BLaER1 (cell line): ENCODE results near the gene RFX2.

Experiments used
- H3K27ac ChIP-seq: shearing (Covaris generic); formaldehyde crosslinking; 2 replicates; pipeline ENCODE4 v1.8.1; 2022
- H3K27me3 ChIP-seq: shearing (Covaris generic); formaldehyde crosslinking; 2 replicates; pipeline ENCODE4 v1.8.1; 2022
- H3K36me3 ChIP-seq: shearing (Covaris generic); formaldehyde crosslinking; 2 replicates; pipeline ENCODE4 v1.8.1; 2022
- H3K4me1 ChIP-seq: shearing (Covaris generic); formaldehyde crosslinking; 2 replicates; pipeline ENCODE4 v1.8.1; 2022
- H3K4me2 ChIP-seq: shearing (Covaris generic); formaldehyde crosslinking; 2 replicates; pipeline ENCODE4 v1.8.1; 2022
- H3K4me3 ChIP-seq: shearing (Covaris generic); formaldehyde crosslinking; 2 replicates; pipeline ENCODE4 v1.8.1; 2022
- H3K9ac ChIP-seq: shearing (Covaris generic); formaldehyde crosslinking; 2 replicates; pipeline ENCODE4 v1.8.1; 2022
- H3K9me3 ChIP-seq: shearing (Covaris generic); formaldehyde crosslinking; 2 replicates; pipeline ENCODE4 v1.8.1; 2022
- H4K20me1 ChIP-seq: shearing (Covaris generic); formaldehyde crosslinking; 2 replicates; pipeline ENCODE4 v1.8.1; 2022
- Cebpa-rat ChIP-seq: shearing (Covaris generic); IDR thresholded peaks from 2 replicates; pipeline ENCODE4 v1.8.1; 2022

The RFX2 gene

DNA sequence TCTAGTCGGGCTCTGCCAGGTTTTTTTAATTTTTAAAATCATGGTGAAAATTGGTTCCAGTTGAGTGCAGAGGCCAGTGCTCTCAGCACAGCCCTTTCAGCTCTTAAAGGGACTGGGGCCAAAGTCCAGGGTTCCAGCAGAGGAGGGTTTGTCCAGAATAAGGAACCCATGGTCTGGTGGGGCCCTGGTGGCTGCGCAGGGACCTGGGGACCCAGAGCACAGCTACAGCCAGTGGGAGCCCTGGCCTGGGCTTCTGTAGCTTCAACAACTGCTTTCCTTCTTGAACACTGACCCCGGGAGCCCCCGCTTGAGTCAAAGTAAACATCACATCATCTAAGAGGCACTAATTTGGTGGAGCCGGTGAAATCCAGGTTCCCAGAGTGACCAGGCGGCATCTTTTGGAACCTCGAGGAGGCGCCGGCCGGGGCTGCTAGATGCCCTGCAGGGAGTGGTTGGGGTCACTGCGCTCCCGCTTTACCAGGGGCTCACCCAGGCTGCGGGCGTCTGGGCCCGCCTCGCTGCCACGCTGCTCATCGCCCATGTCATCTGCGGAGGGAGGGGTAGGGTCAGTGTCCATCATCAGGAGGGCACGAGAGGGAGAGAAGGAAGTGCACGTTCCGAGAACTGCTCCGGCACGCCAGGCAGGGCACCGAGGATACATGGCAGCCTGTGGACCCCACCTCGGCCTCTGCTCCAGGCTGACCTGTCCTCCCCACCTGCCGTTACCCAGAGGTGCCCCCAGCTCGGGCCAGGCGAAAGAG is 115.7 kb downstream of the RFX2 start:
- Histone ChIP-seq H3K9ac (peak overlapping the region; percentile 76), H3K9me3 (peaks cover 11% of the 10 kb centered on the region), H3K4me1 (peaks cover 78% of the 10 kb centered on the region), H3K4me3 (peak overlapping the region; percentile 47), H3K27ac (peak overlapping the region; percentile 92), H3K4me2 (peak overlapping the region; percentile 91), H4K20me1 (no peaks in the 10 kb centered on the region), H3K27me3 (no peaks in the 10 kb centered on the region), H3K36me3 (no peaks in the 10 kb centered on the region)
- TF ChIP-seq Cebpa-rat, result no peak

DNA sequence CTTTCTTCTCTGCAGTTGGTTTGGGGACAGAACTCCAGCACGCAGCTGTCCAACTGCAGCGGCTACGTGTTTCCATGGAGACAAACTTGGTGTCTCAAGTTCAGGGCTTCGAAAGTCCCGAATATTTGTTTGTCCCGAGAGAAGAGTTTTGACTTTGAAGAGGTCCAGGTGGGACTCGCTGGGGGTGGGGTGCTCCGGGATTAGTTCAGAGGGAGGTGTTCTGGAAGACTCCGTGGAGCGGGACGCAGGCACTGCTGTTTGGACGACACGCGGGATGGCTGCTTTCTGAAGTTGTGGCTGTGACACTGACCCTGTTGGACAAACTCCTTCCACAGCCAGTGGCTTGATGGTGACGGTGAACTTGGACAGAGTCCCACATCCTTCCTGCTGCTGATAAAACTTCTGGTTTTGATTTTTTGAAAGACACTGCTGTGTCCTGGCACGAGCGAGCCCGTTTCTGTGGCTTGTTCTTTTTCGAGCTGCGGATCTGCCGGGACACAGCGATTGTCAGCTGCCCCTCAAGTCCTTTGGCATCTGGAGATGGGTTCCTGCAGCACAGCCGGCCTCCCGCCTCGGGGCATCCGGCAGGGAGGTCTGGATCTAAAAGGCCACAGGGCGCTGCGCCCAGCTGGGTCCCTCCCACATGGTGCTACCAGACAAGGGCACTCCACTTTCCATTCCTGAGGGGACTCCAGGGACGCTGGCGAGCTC is 116.5 kb downstream of the RFX2 start:
- Histone ChIP-seq H3K4me3 (peak overlapping the region; percentile 47), H3K4me2 (peak overlapping the region; percentile 91), H3K9me3 (peaks cover 3% of the 10 kb centered on the region; the same call in 1 of the 2 replicates), H3K36me3 (no peaks in the 10 kb centered on the region), H3K27me3 (no peaks in the 10 kb centered on the region), H3K27ac (peak overlapping the region; percentile 92), H3K9ac (peak overlapping the region; percentile 76), H4K20me1 (no peaks in the 10 kb centered on the region), H3K4me1 (peaks cover 86% of the 10 kb centered on the region)
- no peak for TF ChIP-seq Cebpa-rat

DNA sequence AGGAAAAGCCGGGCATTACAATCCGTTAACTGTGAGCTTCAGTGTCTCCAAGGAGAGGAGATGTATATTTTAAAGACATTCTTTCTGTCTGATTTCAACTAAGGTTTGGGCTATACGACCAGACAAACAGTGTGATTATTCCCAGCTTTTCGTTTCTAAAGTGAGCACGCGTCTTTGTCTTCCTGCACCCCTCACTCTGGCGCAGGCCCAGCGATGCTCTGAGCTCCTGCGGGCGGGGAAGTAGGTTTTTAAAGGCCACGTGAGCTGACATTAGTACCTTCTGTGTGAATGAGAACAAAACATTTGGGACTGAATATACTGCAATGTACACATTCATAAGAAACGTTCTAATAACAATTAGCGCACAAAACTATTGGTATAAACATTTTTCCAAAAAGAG is 117.1 kb downstream of the RFX2 start:
- peak overlapping the region; percentile 76 for H3K9ac ChIP-seq
- H3K4me2 ChIP-seq, result peak overlapping the region; percentile 91
- peaks cover 92% of the 10 kb centered on the region for H3K4me1 ChIP-seq
- no peaks in the 10 kb centered on the region for H3K9me3 ChIP-seq
- H4K20me1 ChIP-seq, result no peaks in the 10 kb centered on the region
- peak overlapping the region; percentile 92 for H3K27ac ChIP-seq
- no peaks in the 10 kb centered on the region for H3K27me3 ChIP-seq
- TF ChIP-seq Cebpa-rat, result no peak
- H3K4me3 ChIP-seq, result peak overlapping the region; percentile 11; the same call in 1 of the 2 replicates
- no peaks in the 10 kb centered on the region for H3K36me3 ChIP-seq

DNA sequence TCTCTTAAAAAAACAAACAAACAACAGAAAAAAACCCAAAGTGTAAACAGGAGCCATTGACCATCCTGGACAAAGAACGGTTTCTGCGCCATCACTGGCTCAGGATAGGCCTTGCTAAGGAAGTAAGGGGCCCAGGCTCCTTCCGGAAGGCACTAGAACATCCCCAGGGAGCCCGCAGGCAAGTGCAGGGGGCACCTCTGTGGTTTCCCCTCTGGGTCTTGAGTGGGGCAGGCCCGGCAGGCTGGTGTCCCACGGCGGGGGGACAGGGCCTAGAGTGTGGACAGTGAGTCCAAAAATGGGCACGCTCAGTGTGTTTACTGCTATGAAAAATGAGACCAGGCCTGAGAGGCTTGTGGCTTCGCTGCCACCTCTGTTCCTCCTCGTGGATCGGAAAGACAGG is 117.5 kb downstream of the RFX2 start:
- no peaks in the 10 kb centered on the region for H3K9me3 ChIP-seq
- peak overlapping the region; percentile 92 for H3K27ac ChIP-seq
- H3K27me3 ChIP-seq, result no peaks in the 10 kb centered on the region
- H3K4me2 ChIP-seq, result peak overlapping the region; percentile 91
- peaks cover 97% of the 10 kb centered on the region for H3K4me1 ChIP-seq
- no peaks in the 10 kb centered on the region for H3K36me3 ChIP-seq
- no peak for TF ChIP-seq Cebpa-rat
- peak overlapping the region; percentile 11; the same call in 1 of the 2 replicates for H3K4me3 ChIP-seq
- no peaks in the 10 kb centered on the region for H4K20me1 ChIP-seq
- H3K9ac ChIP-seq, result peak overlapping the region; percentile 76

DNA sequence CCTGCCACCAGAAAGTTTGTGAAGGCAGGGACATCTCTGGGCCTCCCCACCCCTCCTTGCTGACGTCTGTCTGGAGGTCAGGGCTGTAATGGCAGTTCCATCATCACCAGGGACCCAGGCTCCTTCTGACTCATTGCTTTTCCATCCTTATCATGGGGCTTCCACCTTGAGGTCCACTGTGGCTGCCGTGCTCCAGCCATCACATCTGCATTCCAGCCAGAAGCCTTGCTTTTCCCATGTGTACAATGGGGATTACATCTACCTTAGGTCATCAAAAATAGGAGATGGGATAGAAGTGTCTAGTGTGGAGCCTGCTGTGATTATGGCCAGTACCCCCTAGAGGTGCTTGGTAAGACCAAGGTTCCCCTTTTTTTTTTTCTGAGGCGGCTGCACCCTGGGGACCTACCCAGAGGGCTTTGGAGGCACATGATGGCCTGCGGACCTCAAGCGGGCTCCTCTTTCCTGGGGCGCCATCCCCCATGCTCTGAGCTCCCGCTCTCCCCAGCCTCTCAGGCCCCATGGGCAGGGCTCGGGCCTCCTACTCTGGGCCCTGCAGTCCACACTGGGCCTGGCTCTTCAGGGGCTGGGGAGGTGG is 119.0 kb downstream of the RFX2 start:
- H3K4me3 ChIP-seq, result peak overlapping the region; percentile 59; the same call in 1 of the 2 replicates

DNA sequence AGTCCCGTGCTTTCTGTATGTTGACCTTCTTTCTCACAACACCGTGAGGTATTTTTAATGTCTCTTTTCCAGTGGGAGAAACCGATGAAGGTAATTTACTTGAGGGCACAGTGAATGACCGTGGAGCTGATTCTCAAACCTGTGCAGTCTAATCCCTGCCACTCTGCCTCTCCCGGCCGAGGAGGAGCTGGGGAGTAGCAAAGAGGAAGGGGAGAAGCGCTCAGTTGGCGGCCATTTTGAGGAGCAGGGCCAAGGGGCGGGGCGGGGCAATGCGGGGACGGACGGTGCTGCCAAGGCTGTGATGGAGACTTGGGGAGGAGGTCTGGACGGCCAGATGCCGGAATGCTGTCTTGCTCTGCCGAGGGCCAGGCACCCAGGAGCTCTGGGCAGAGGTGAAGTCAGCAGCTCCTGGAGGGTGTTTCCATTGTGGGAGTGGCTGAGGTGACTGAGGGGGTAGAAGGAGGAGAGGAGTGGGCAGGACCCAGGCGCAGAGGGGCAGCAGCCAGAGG is 120.0 kb downstream of the RFX2 start:
- no peak for TF ChIP-seq Cebpa-rat
- H3K36me3 ChIP-seq, result no peaks in the 10 kb centered on the region
- H3K4me3 ChIP-seq, result peak overlapping the region; percentile 59; the same call in 1 of the 2 replicates
- H3K4me1 ChIP-seq, result peaks cover 89% of the 10 kb centered on the region
- no peaks in the 10 kb centered on the region for H4K20me1 ChIP-seq
- peak overlapping the region; percentile 91 for H3K4me2 ChIP-seq
- H3K27me3 ChIP-seq, result no peaks in the 10 kb centered on the region
- H3K9me3 ChIP-seq, result no peaks in the 10 kb centered on the region
- H3K9ac ChIP-seq, result peak overlapping the region; percentile 28; the same call in 1 of the 2 replicates
- peak overlapping the region; percentile 92 for H3K27ac ChIP-seq

More for the DNA sequence above, 119.0 kb downstream of the RFX2 start:
- Histone ChIP-seq H3K4me2 (peak overlapping the region; percentile 91), H3K9me3 (no peaks in the 10 kb centered on the region), H3K9ac (peak overlapping the region; percentile 76), H3K27ac (peak overlapping the region; percentile 92), H3K4me1 (peaks cover 96% of the 10 kb centered on the region), H3K27me3 (no peaks in the 10 kb centered on the region), H4K20me1 (no peaks in the 10 kb centered on the region), H3K36me3 (no peaks in the 10 kb centered on the region)
- TF ChIP-seq Cebpa-rat, result no peak

DNA sequence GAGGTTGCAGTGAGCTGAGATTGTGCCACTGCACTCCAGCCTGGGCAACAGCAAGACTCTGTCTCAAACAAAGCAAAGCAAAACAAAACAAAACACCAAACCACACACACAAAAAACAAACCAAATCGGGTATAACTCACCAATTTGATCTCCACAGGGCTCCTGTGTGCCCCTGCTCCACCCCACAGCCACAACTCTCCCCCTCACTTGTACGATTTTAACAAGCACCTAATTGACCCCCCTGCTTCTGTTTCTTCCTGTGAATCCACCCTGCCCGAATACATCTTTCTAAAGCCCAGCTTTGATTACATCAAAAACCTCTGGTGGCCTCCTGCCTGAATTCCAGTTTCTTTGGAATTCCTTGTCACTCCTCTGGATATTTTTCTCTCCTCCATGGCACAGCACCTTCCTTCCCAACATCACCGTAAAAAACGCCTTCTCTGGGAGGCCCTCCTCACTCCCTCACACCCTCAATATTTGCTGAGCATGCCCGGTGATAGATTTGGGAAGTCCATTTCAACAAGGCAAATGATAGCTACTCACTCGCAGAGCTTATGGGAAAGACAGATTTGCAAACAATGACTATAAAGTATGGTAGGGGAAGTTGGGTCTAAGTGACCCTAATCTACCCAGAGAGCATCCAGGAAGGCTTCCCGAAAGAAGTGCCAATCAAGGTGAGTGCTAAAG is 120.8 kb downstream of the RFX2 start:
- peaks cover 89% of the 10 kb centered on the region for H3K4me1 ChIP-seq
- peak overlapping the region; percentile 46; the same call in 1 of the 2 replicates for H3K4me2 ChIP-seq
- H4K20me1 ChIP-seq, result no peaks in the 10 kb centered on the region
- H3K27me3 ChIP-seq, result no peaks in the 10 kb centered on the region
- H3K27ac ChIP-seq, result peak overlapping the region; percentile 92
- H3K36me3 ChIP-seq, result no peaks in the 10 kb centered on the region
- TF ChIP-seq Cebpa-rat, result no peak
- H3K4me3 ChIP-seq, result no peak overlapping the region
- no peak overlapping the region; the same call in 1 of the 2 replicates for H3K9ac ChIP-seq
- no peaks in the 10 kb centered on the region for H3K9me3 ChIP-seq

DNA sequence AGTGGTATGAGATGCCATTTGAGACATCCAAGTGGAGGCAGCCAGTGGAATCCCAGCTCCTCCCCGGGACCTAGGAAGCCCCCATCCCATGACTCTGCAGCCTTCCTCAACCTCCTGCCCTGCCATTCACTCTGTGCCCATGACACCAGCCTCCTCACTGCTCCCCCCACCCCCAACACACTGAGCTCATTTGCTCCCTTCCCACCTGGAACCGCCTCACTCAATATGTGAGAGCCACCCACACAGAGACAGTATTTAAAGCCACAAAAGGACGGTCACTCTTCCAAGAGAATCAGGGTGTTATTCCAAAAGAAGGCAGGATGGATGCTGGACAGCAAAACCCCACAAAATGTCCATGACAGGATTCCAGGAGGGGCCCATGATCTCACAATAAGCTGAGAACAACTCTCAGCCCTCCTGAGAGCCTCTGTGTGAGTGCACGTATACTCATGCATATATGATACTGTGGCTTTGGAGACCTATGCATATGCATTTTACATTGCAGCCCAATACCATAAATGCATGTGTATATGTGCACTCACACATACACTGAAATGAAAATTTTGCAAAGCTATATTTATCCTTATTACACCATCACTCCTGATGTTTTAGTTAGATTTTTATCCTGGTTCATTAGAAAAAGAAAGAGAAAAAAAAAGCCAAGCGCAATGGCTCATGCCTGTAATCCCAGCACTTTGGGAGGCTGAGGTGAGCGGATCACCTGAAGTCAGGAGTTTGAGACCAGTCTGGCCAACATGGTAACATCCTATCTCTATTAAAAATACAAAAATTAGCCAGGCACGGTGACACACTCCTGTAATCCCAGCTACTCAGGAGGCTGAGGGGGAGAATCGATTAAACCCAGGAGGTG is 121.5 kb downstream of the RFX2 start:
- no peak overlapping the region for H3K9ac ChIP-seq
- peaks cover 89% of the 10 kb centered on the region for H3K4me1 ChIP-seq
- H3K27ac ChIP-seq, result 0 out of 2 replicates have a peak overlapping the region, but pooled peaks have one; percentile 92
- peak overlapping the region; percentile 86; the same call in 1 of the 2 replicates for H3K4me2 ChIP-seq
- no peak for TF ChIP-seq Cebpa-rat
- H3K4me3 ChIP-seq, result no peak overlapping the region
- H3K27me3 ChIP-seq, result no peaks in the 10 kb centered on the region
- H4K20me1 ChIP-seq, result no peaks in the 10 kb centered on the region
- H3K9me3 ChIP-seq, result no peaks in the 10 kb centered on the region
- H3K36me3 ChIP-seq, result no peaks in the 10 kb centered on the region
